Nephron (organoid): ENCODE results near the gene PRC1.

Source experiments
- H3K27ac Mint-ChIP-seq, 3 experiments: 2 replicates each; pipeline ENCODE4 v1.8.0; 2020; ENCODE audit warnings: mixed read lengths in 3 of 3, mild to moderate bottlenecking in 2 of 3, moderate library complexity in 1 of 3
- H3K27me3 Mint-ChIP-seq: 2 replicates; pipeline ENCODE4 v1.8.0; 2021; ENCODE audit warnings: low read depth, mild to moderate bottlenecking, moderate library complexity, mixed read lengths
- H3K36me3 Mint-ChIP-seq: 2 replicates; pipeline ENCODE4 v1.8.0; 2020; ENCODE audit warnings: low read depth, mixed read lengths
- H3K4me1 Mint-ChIP-seq: 2 replicates; pipeline ENCODE4 v1.8.0; 2020; ENCODE audit warnings: mixed read lengths
- H3K4me3 Mint-ChIP-seq, 3 experiments: 2 replicates each; pipeline ENCODE4 v1.8.0; 2020; ENCODE audit warnings: mild to moderate bottlenecking in 3 of 3, mixed read lengths in 3 of 3, moderate library complexity in 2 of 3
- H3K9me3 Mint-ChIP-seq: 2 replicates; pipeline ENCODE4 v1.8.0; 2020; ENCODE audit warnings: mixed read lengths
- CTCF ChIP-seq, 3 experiments: fragments of 200-600 bp; sonication (generic); IDR thresholded peaks; one replicate each; pipeline ENCODE4 v1.5.0; 2021; ENCODE audit warnings: antibody characterized with exemption in 3 of 3; ENCODE audit not compliant: unreplicated experiment in 3 of 3

PRC1 gene

GRCh38 chr15:90994059-90994416, 297 bp downstream of the PRC1 start:
- no peak for TF ChIP-seq CTCF (IDR thresholded peaks at IDR 0.05; ENCODE audit: unreplicated experiment in 3 of 3)
- H3K4me3 Mint-ChIP-seq, result peak overlapping the region; percentile 100
- H3K27ac Mint-ChIP-seq, result peak overlapping the region; percentile 77 to 96 (median 94)
- H3K27me3 Mint-ChIP-seq, result no peaks in the 10 kb centered on the region
- H3K4me1 Mint-ChIP-seq, result peaks cover 23% of the 10 kb centered on the region
- H3K36me3 Mint-ChIP-seq, result peaks cover 18% of the 10 kb centered on the region
- H3K9me3 Mint-ChIP-seq, result no peaks in the 10 kb centered on the region

GRCh38 chr15:90991587-90992285, 2.6 kb downstream of the PRC1 start:
- TF ChIP-seq CTCF (IDR thresholded peaks at IDR 0.05; ENCODE audit: unreplicated experiment in 3 of 3), result no peak
- Mint-ChIP-seq H3K9me3 (no peaks in the 10 kb centered on the region), H3K27me3 (no peaks in the 10 kb centered on the region), H3K4me3 (peak overlapping the region; percentile 6 to 42 (median 31)), H3K27ac (peak overlapping the region in 1 of 3 experiments; percentile 75), H3K36me3 (no peaks in the 10 kb centered on the region), H3K4me1 (peaks cover 29% of the 10 kb centered on the region)

DNA sequence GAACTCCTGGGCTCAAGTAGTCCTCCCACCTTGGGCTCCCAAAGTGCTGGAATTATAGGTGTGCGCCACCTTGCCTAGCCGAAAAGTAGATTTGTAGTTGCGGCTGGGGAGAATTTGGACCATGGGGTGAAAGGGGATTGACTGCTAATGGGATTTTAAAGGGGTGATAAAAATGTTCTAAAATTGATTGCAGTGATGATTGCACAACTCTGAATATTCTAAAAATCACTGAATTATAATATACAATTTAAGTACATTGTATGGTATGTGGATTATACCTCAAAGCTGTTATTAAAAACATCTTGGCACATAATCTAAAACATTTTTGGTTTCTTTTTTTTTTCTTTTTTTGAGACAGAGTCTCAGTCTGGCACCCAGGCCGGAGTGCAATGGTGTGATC, 3.9 kb downstream of the PRC1 start:
- H3K36me3 Mint-ChIP-seq, result no peaks in the 10 kb centered on the region
- no peak overlapping the region for H3K4me3 Mint-ChIP-seq
- no peak for TF ChIP-seq CTCF (IDR thresholded peaks at IDR 0.05; ENCODE audit: unreplicated experiment in 3 of 3)
- H3K27ac Mint-ChIP-seq, result no peak overlapping the region
- no peaks in the 10 kb centered on the region for H3K27me3 Mint-ChIP-seq
- no peaks in the 10 kb centered on the region for H3K9me3 Mint-ChIP-seq
- H3K4me1 Mint-ChIP-seq, result peaks cover 29% of the 10 kb centered on the region

- Mint-ChIP-seq H3K27me3 (no peaks in the 10 kb centered on the region), H3K4me3 (no peak overlapping the region), H3K36me3 (peaks cover 8% of the 10 kb centered on the region), H3K9me3 (no peaks in the 10 kb centered on the region), H3K27ac (no peak overlapping the region), H3K4me1 (peaks cover 19% of the 10 kb centered on the region)
- no peak for TF ChIP-seq CTCF (IDR thresholded peaks at IDR 0.05; ENCODE audit: unreplicated experiment in 3 of 3)
These were observed 5.1 kb downstream of the PRC1 start for GRCh38 chr15:90989040-90989768.

DNA sequence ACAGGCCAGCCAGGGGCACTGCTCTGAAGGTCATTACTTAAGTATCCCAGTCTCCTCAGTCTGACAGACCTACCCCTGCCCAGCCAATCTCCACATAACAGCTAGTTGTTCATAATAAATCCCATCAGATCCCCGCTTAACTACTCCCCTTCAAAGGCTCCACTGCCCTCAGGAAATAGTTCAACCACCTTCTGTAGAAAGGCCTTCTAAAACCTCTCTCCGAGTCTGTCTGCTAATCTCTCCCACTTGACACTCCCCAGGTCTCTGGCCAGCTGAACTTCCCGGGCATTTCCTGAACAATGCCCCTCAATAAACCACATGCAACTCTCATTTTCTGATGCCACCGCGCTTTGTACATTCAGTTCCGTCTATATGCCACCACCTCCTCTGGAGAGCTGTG, 6.0 kb downstream of the PRC1 start:
- H3K9me3 Mint-ChIP-seq, result no peaks in the 10 kb centered on the region
- H3K27me3 Mint-ChIP-seq, result no peaks in the 10 kb centered on the region
- H3K36me3 Mint-ChIP-seq, result peaks cover 14% of the 10 kb centered on the region
- no peak for TF ChIP-seq CTCF (IDR thresholded peaks at IDR 0.05; ENCODE audit: unreplicated experiment in 3 of 3)
- H3K27ac Mint-ChIP-seq, result peak overlapping the region in 1 of 3 experiments; percentile 35
- peaks cover 15% of the 10 kb centered on the region for H3K4me1 Mint-ChIP-seq
- no peak overlapping the region for H3K4me3 Mint-ChIP-seq
